Measurements from ENCODE around the gene SMG6.

Gene SMG6

GRCh38 chr17:2023692-2024571, 279.7 kb downstream of the SMG6 start:
- peaks cover 100% of the 10 kb centered on the region for H3K27me3 ChIP-seq
- TF ChIP-seq CTCF (IDR thresholded peaks at IDR 0.05): no peak
- H3K27ac ChIP-seq: no peak overlapping the region
- no peaks in the 10 kb centered on the region for H3K36me3 ChIP-seq
- H3K4me3 ChIP-seq (ENCODE audit: low read depth in 1 of 2, low read length in 1 of 2): peak overlapping the region; percentile 25 to 57
- peaks cover 21 to 32% of the 10 kb centered on the region in 2 experiments for H3K4me1 ChIP-seq (ENCODE audit: control insufficient read depth in 1 of 2, insufficient read depth in 1 of 2, low read depth in 1 of 2, low read length in 1 of 2)
- H3K9me3 ChIP-seq: no peaks in the 10 kb centered on the region

- Histone ChIP-seq H3K4me3 (ENCODE audit: low read depth in 1 of 2, low read length in 1 of 2) (peak overlapping the region in 1 of 2 experiments; percentile 57), H3K9me3 (no peaks in the 10 kb centered on the region), H3K4me1 (ENCODE audit: control insufficient read depth in 1 of 2, insufficient read depth in 1 of 2, low read depth in 1 of 2, low read length in 1 of 2) (peaks cover 21 to 32% of the 10 kb centered on the region in 2 experiments), H3K36me3 (no peaks in the 10 kb centered on the region), H3K27ac (no peak overlapping the region), H3K27me3 (peaks cover 100% of the 10 kb centered on the region)
- TF ChIP-seq CTCF (IDR thresholded peaks at IDR 0.05): no peak
Observed at GRCh38 chr17:2023256-2023655, 280.3 kb downstream of the SMG6 start.

- TF ChIP-seq CTCF (IDR thresholded peaks at IDR 0.05): no peak
- no peak overlapping the region for H3K27ac ChIP-seq
- H3K4me3 ChIP-seq (ENCODE audit: low read depth in 1 of 2, low read length in 1 of 2): no peak overlapping the region
- peaks cover 100% of the 10 kb centered on the region for H3K27me3 ChIP-seq
- no peaks in the 10 kb centered on the region for H3K9me3 ChIP-seq
- H3K36me3 ChIP-seq: no peaks in the 10 kb centered on the region
- peaks cover 21 to 32% of the 10 kb centered on the region in 2 experiments for H3K4me1 ChIP-seq (ENCODE audit: control insufficient read depth in 1 of 2, insufficient read depth in 1 of 2, low read depth in 1 of 2, low read length in 1 of 2)
Observed at GRCh38 chr17:2022647-2023240, 280.8 kb downstream of the SMG6 start.

- no peak overlapping the region for H3K4me3 ChIP-seq (ENCODE audit: low read depth in 1 of 2, low read length in 1 of 2)
- H3K36me3 ChIP-seq: no peaks in the 10 kb centered on the region
- H3K4me1 ChIP-seq (ENCODE audit: control insufficient read depth in 1 of 2, insufficient read depth in 1 of 2, low read depth in 1 of 2, low read length in 1 of 2): peaks cover 21 to 29% of the 10 kb centered on the region in 2 experiments
- no peak for TF ChIP-seq CTCF (IDR thresholded peaks at IDR 0.05)
- no peaks in the 10 kb centered on the region for H3K9me3 ChIP-seq
- peaks cover 95% of the 10 kb centered on the region for H3K27me3 ChIP-seq
- H3K27ac ChIP-seq: no peak overlapping the region
Observed at GRCh38 chr17:2020721-2021120, 282.9 kb downstream of the SMG6 start.

- no peak overlapping the region for H3K27ac ChIP-seq
- no peaks in the 10 kb centered on the region for H3K36me3 ChIP-seq
- peaks cover 85% of the 10 kb centered on the region for H3K27me3 ChIP-seq
- no peak overlapping the region for H3K4me3 ChIP-seq (ENCODE audit: low read depth in 1 of 2, low read length in 1 of 2)
- no peak for TF ChIP-seq CTCF (IDR thresholded peaks at IDR 0.05)
- H3K4me1 ChIP-seq (ENCODE audit: control insufficient read depth in 1 of 2, insufficient read depth in 1 of 2, low read depth in 1 of 2, low read length in 1 of 2): peaks cover 11 to 19% of the 10 kb centered on the region in 2 experiments
- no peaks in the 10 kb centered on the region for H3K9me3 ChIP-seq
Observed at GRCh38 chr17:2019723-2020122, 283.9 kb downstream of the SMG6 start.

Measured in neutrophil (primary cell).